ENCODE results near the gene CYTH1. TPM values are rescaled to one million over a fixed set of nuclear protein-coding genes. Genes with fewer than 3 reads are reported as not detected.

CYTH1 gene
- total RNA-seq, 1 experiment from 2014 or later, result 18.9 TPM

GRCh38 chr17:78654325-78654724 is 127.7 kb downstream of the CYTH1 start:
- Histone ChIP-seq H3K4me3 (no peak overlapping the region), H3K27me3 (replicated peaks) (peaks cover 4% of the 10 kb centered on the region), H3K27ac (no peak overlapping the region), H3K4me1 (replicated peaks) (no peaks in the 10 kb centered on the region), H3K9me3 (replicated peaks) (no peaks in the 10 kb centered on the region; the same call in 1 of the 2 replicates), H3K36me3 (no peaks in the 10 kb centered on the region)
- DNase-seq (ENCODE audit: low read depth in 1 of 2, low spot score in 2 of 2), result no peak

DNA sequence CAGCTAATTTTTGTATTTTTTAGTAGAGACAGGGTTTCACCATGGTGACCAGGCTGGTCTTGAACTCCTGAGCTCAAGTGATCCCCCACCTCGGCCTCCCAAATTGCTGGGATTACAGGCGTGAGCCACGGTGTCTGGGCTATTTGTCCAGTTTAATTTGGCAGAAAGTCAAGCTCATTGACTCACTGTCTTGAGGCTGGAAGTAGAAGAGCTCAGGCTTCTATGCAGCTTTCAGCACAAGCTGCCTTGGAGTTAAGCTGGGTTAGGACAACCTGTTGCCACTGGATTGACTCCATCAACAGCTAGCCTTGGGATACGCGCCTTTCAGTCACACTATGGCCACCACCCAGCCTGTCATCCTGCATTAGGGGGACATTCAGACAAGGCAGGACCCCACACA is 128.7 kb downstream of the CYTH1 start:
- DNase-seq (ENCODE audit: low read depth in 1 of 2, low spot score in 2 of 2), result no peak
- Histone ChIP-seq H3K36me3 (no peaks in the 10 kb centered on the region), H3K9me3 (replicated peaks) (no peaks in the 10 kb centered on the region; the same call in 1 of the 2 replicates), H3K4me1 (replicated peaks) (no peaks in the 10 kb centered on the region), H3K27ac (no peak overlapping the region), H3K4me3 (no peak overlapping the region), H3K27me3 (replicated peaks) (peaks cover 4% of the 10 kb centered on the region)

DNA sequence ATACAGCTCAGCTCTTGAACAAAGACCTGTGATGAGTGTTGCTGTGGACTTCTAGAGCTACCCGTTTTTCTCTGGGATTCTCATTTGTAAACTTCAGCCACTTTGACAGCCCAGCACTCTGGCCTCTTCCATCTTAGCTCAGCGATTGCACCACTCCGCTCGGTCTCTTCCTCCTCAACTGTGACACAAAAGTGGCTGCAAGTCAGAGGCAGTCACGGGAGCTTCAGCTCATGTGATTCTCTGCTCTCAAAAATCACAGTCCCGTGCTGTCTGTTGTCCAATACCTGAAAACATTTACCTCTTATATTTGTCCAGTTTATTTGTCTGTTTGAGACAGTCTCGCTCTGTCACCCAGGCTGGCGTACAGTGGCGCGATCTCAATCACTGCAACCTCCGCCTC is 129.2 kb downstream of the CYTH1 start:
- DNase-seq (ENCODE audit: low read depth in 1 of 2, low spot score in 2 of 2), result no peak
- no peaks in the 10 kb centered on the region for H3K36me3 ChIP-seq
- H3K27ac ChIP-seq, result no peak overlapping the region

DNA sequence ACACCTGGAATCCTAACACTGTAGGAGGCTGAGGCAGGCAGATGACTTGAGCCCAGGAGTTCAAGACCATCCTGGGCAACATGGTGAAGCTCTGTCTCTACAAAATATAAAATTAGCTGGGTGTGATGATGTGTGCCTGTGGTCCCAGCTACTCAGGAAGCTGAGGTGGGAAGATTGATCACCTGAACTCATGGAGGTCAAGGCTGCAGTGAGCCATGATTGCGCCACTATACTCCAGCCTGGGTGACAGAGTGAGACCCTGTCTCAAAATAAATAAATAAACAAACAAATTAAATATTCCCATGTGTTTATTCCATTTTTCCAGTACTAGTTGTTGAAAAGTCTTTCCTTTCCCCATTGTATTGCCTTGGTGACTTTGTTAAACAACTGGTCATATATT is 130.0 kb downstream of the CYTH1 start:
- H3K9me3 ChIP-seq (replicated peaks), result no peaks in the 10 kb centered on the region; the same call in 1 of the 2 replicates
- H3K27ac ChIP-seq, result no peak overlapping the region
- no peaks in the 10 kb centered on the region for H3K36me3 ChIP-seq
- H3K4me1 ChIP-seq (replicated peaks), result no peaks in the 10 kb centered on the region
- H3K4me3 ChIP-seq, result no peak overlapping the region
- H3K27me3 ChIP-seq (replicated peaks), result peaks cover 4% of the 10 kb centered on the region
- DNase-seq (ENCODE audit: low read depth in 1 of 2, low spot score in 2 of 2), result no peak

More for the DNA sequence above, 129.2 kb downstream of the CYTH1 start:
- peaks cover 4% of the 10 kb centered on the region for H3K27me3 ChIP-seq (replicated peaks)
- no peaks in the 10 kb centered on the region; the same call in 1 of the 2 replicates for H3K9me3 ChIP-seq (replicated peaks)
- H3K4me1 ChIP-seq (replicated peaks), result no peaks in the 10 kb centered on the region
- H3K4me3 ChIP-seq, result no peak overlapping the region

DNA sequence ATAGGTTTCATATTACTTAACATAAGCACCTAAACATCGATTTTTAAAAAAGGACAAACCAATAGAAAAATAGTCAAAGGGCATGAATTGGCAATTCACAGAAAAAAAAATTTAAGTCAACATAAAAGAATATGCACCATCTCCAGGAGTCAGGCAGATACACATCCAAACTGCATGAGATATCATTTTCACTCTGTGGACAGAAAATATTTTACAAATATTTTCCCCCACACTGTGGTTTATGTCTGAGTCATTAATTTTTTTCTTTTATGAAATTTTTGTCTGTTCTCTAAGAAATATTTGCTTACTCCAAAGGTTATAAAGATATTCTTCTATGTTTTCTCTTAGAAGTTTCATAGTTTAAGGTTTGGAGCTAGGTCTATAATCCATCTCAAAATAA is 130.5 kb downstream of the CYTH1 start:
- Histone ChIP-seq H3K36me3 (no peaks in the 10 kb centered on the region), H3K27me3 (replicated peaks) (peaks cover 4% of the 10 kb centered on the region), H3K27ac (no peak overlapping the region), H3K9me3 (replicated peaks) (no peaks in the 10 kb centered on the region; the same call in 1 of the 2 replicates), H3K4me3 (no peak overlapping the region), H3K4me1 (replicated peaks) (no peaks in the 10 kb centered on the region)
- no peak for DNase-seq (ENCODE audit: low read depth in 1 of 2, low spot score in 2 of 2)

DNA sequence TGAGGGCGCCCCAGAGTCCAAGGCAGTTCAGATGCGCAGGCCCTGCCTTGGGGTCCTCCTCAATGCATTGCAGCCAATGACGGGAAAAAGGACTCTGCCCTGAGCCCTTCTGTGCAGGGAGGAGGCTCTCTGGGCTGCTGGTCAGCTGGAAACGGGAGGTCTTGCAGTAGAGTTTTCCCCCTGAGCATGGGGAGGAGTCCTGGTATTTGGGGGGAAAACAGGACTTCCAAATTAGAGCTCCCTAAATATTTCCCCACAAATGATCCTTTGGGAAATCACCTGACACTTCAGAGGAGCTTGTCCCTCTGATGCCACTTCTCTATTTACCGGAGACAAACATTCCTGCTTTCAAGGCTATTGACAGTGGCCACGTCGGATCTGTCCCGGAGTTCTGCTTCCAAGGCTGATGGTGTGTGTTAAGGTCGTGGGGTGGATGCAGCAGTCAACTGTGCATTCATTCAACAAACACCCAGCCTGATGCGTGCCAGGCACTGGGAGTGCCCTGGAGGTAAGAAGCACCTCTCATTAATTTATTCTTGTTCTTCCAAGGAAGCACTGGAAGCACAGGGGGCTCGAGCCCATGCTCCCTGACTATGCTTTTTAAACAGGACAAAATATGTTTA is 131.9 kb downstream of the CYTH1 start:
- H3K4me1 ChIP-seq (replicated peaks), result no peaks in the 10 kb centered on the region
- H3K4me3 ChIP-seq, result no peak overlapping the region
- H3K27ac ChIP-seq, result no peak overlapping the region
- no peaks in the 10 kb centered on the region for H3K36me3 ChIP-seq
- no peak for DNase-seq (ENCODE audit: low read depth in 1 of 2, low spot score in 2 of 2)
- no peaks in the 10 kb centered on the region; the same call in 1 of the 2 replicates for H3K9me3 ChIP-seq (replicated peaks)
- H3K27me3 ChIP-seq (replicated peaks), result peaks cover 4% of the 10 kb centered on the region

GRCh38 chr17:78648293-78648692 is 133.8 kb downstream of the CYTH1 start:
- Histone ChIP-seq H3K27ac (no peak overlapping the region), H3K27me3 (replicated peaks) (peaks cover 4% of the 10 kb centered on the region), H3K9me3 (replicated peaks) (no peaks in the 10 kb centered on the region; the same call in 1 of the 2 replicates), H3K4me1 (replicated peaks) (no peaks in the 10 kb centered on the region), H3K4me3 (no peak overlapping the region), H3K36me3 (no peaks in the 10 kb centered on the region)
- no peak for DNase-seq (ENCODE audit: low read depth in 1 of 2, low spot score in 2 of 2)

DNA sequence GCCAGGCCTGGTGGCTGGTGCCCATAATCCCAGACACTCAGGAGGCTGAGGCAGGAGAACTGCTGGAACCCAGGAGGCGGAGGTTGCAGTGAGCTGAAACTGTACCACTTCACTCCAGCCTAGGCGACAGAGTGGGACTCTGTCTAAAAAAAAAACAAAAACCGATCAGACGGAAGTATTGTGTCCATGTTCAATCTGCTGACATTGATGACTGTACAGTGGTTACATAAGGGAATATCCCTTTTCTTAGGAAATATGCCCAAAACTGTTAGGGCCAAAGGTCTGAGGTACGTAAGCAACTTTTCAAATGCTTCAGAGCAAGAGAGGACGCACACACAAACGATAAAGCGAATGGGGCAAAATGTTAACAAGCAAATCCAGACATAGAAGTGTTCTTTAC is 135.0 kb downstream of the CYTH1 start:
- no peaks in the 10 kb centered on the region for H3K36me3 ChIP-seq
- H3K9me3 ChIP-seq (replicated peaks), result no peaks in the 10 kb centered on the region; the same call in 1 of the 2 replicates
- H3K27me3 ChIP-seq (replicated peaks), result peaks cover 4% of the 10 kb centered on the region
- H3K4me1 ChIP-seq (replicated peaks), result no peaks in the 10 kb centered on the region
- DNase-seq (ENCODE audit: low read depth in 1 of 2, low spot score in 2 of 2), result no peak
- no peak overlapping the region for H3K27ac ChIP-seq
- H3K4me3 ChIP-seq, result no peak overlapping the region

DNA sequence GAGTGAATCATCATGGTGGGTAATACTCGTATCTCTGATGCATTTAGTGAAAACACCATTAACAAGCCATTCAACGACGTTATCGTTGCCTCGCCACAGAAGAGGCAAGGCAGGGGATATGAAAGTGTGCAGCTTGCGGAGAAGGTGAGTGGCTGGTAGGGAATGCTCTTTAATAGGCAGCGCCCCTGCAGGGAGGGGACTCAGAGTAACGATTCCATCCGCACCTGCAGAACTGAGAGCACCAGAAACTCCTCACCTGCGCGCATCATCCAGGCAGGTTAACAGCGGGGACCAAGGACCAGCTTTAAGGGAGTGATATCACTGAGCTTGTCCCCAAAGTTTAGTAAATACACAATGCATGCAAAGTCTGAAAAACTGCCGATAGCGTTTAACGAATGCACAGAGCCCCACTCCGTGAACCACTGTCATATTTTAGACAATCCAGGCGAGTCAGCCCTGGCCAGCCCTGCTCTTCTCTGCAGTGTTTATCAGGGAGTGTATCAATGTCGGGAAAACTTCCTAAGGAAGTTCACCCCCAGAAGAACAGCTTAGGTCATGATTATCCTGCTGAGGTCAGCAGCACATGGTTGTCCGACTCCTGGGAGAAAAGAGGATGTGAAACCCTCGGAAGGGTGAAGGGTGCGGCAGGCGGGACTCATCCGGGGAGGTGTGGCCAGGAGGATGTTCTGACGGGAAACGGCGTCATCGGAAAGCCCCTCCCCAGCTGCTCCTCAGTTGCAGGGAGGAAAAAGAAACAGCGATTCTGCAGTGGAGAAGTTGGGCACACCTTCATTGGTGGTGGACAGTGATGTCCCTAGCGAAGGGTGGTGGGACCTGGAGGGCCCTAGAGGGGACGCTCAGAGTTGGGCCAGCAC is 136.4 kb downstream of the CYTH1 start:
- Histone ChIP-seq H3K27me3 (replicated peaks) (no peaks in the 10 kb centered on the region; the same call in 1 of the 2 replicates), H3K4me3 (no peak overlapping the region), H3K4me1 (replicated peaks) (no peaks in the 10 kb centered on the region), H3K27ac (no peak overlapping the region), H3K36me3 (no peaks in the 10 kb centered on the region), H3K9me3 (replicated peaks) (no peaks in the 10 kb centered on the region; the same call in 1 of the 2 replicates)
- DNase-seq (ENCODE audit: low read depth in 1 of 2, low spot score in 2 of 2), result no peak

DNA sequence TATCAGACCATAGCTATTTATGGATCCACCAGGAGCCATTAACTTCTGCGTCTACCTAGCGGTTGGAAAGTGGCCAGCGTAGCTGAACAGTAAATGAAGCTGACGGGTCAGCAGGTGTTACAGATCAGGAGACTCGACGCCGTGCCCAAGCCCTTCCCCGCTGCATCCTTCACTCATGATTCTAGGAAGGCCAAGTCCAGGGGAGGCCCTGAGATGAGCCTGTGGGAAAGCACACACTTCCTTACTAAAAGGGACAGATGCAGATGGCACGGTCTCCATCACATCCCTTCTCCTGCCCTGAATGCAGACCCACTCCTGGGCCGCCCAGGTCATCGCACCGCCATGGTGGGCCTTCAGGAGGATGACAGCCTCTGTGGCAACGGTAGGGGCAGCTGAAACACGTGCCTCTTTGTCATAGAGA is 137.1 kb downstream of the CYTH1 start:
- Histone ChIP-seq H3K4me3 (no peak overlapping the region), H3K36me3 (no peaks in the 10 kb centered on the region), H3K4me1 (replicated peaks) (no peaks in the 10 kb centered on the region), H3K9me3 (replicated peaks) (no peaks in the 10 kb centered on the region; the same call in 1 of the 2 replicates), H3K27ac (no peak overlapping the region), H3K27me3 (replicated peaks) (no peaks in the 10 kb centered on the region; the same call in 1 of the 2 replicates)
- no peak for DNase-seq (ENCODE audit: low read depth in 1 of 2, low spot score in 2 of 2)

DNA sequence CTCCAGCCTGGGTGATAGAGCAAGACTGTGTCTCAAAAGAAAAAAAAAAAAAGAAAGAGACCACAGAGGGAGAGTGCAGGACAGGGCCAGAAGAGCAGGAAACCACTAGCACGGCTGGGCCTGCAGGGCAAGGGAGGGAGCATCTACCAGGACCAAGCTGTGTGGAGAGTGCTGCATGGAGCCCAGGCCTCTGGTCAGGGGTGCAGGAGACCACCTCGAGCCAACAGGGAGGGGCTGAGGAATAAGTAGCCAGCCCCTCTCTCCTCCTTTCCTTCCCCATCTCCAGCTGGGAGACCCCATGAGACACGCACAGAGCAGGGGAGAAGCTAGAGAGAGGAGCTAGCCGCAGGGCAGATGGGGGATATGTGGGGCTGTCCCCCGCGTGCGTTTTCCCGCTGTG is 137.8 kb downstream of the CYTH1 start:
- no peak overlapping the region for H3K27ac ChIP-seq
- no peaks in the 10 kb centered on the region; the same call in 1 of the 2 replicates for H3K27me3 ChIP-seq (replicated peaks)
- DNase-seq (ENCODE audit: low read depth in 1 of 2, low spot score in 2 of 2), result no peak
- no peak overlapping the region for H3K4me3 ChIP-seq
- no peaks in the 10 kb centered on the region for H3K4me1 ChIP-seq (replicated peaks)
- H3K36me3 ChIP-seq, result no peaks in the 10 kb centered on the region
- H3K9me3 ChIP-seq (replicated peaks), result no peaks in the 10 kb centered on the region; the same call in 1 of the 2 replicates

GRCh38 chr17:78643326-78643725 is 138.7 kb downstream of the CYTH1 start:
- H3K4me1 ChIP-seq (replicated peaks), result no peaks in the 10 kb centered on the region
- H3K27me3 ChIP-seq (replicated peaks), result no peaks in the 10 kb centered on the region; the same call in 1 of the 2 replicates
- H3K36me3 ChIP-seq, result no peaks in the 10 kb centered on the region
- DNase-seq (ENCODE audit: low read depth in 1 of 2, low spot score in 2 of 2), result no peak
- no peak overlapping the region for H3K4me3 ChIP-seq
- no peaks in the 10 kb centered on the region for H3K9me3 ChIP-seq (replicated peaks)
- no peak overlapping the region for H3K27ac ChIP-seq

- Histone ChIP-seq H3K4me1 (replicated peaks) (no peaks in the 10 kb centered on the region), H3K9me3 (replicated peaks) (no peaks in the 10 kb centered on the region), H3K4me3 (no peak overlapping the region), H3K27ac (no peak overlapping the region), H3K36me3 (no peaks in the 10 kb centered on the region), H3K27me3 (replicated peaks) (no peaks in the 10 kb centered on the region; the same call in 1 of the 2 replicates)
- no peak for DNase-seq (ENCODE audit: low read depth in 1 of 2, low spot score in 2 of 2)
These were observed 139.4 kb downstream of the CYTH1 start for GRCh38 chr17:78642707-78643106.

GRCh38 chr17:78641666-78642065 is 140.4 kb downstream of the CYTH1 start:
- Histone ChIP-seq H3K4me1 (replicated peaks) (no peaks in the 10 kb centered on the region), H3K27me3 (replicated peaks) (no peaks in the 10 kb centered on the region), H3K4me3 (no peak overlapping the region), H3K9me3 (replicated peaks) (no peaks in the 10 kb centered on the region), H3K36me3 (no peaks in the 10 kb centered on the region), H3K27ac (no peak overlapping the region)
- no peak for DNase-seq (ENCODE audit: low read depth in 1 of 2, low spot score in 2 of 2)
